Mesodermal cell (in vitro differentiated cells): ENCODE data around the gene KRTAP5-11.
"Not testable (repeated sequence)": the region's sequence is repeated elsewhere in the genome, so short reads cannot be mapped to it uniquely, and the experiment has no call there.

Experiments
- H3K27ac ChIP-seq: 2 replicates; pipeline ENCODE4 v1.7.0; 2013; ENCODE audit warnings: mild to moderate bottlenecking, low read depth, low read length, moderate library complexity; ENCODE audit not compliant: severe bottlenecking
- H3K36me3 ChIP-seq: 2 replicates; pipeline ENCODE4 v1.7.1; 2013; ENCODE audit warnings: mild to moderate bottlenecking, low read length, moderate library complexity; ENCODE audit not compliant: control insufficient read depth, insufficient read depth
- H3K4me1 ChIP-seq: one replicate; pipeline ENCODE4 v1.7.1; 2013; ENCODE audit warnings: mild to moderate bottlenecking, low read length; ENCODE audit not compliant: insufficient read depth, control insufficient read depth, poor library complexity, severe bottlenecking
- H3K4me3 ChIP-seq: 2 replicates; pipeline ENCODE4 v1.7.0; 2013; ENCODE audit warnings: low read length, control low read depth, mild to moderate bottlenecking; ENCODE audit not compliant: insufficient read depth, poor library complexity, severe bottlenecking; ENCODE audit errors: extremely low read depth
- H3K9me3 ChIP-seq: 2 replicates; pipeline ENCODE4 v1.7.1; 2013; ENCODE audit warnings: mild to moderate bottlenecking, low read length, moderate library complexity; ENCODE audit not compliant: control insufficient read depth
- WGBS, 2 experiments: methylation state at CpG; one replicate each; pipeline ENCODE4 v1.1.5; 2013; ENCODE audit warnings: missing lambda C conversion rate in 2 of 2; ENCODE audit not compliant: insufficient coverage in 2 of 2; 5-methylcytosine and 5-hydroxymethylcytosine counted together

Gene KRTAP5-11

GRCh38 chr11:71554996-71555395 lies 27.7 kb downstream of the KRTAP5-11 start:
- WGBS, 2 experiments = 84 to 98% methylated on average over 6 of the region's 6 CpGs
- Histone ChIP-seq H3K4me1 (no peaks in the 10 kb centered on the region), H3K4me3 (no peak overlapping the region), H3K27ac (no peak overlapping the region), H3K9me3 (no peaks in the 10 kb centered on the region), H3K36me3 (no peaks in the 10 kb centered on the region)

- peaks cover 2% of the 10 kb centered on the region for H3K9me3 ChIP-seq
- no peaks in the 10 kb centered on the region for H3K36me3 ChIP-seq
- no CpG with 5 or more reads among the region's 1 CpG for WGBS, 2 experiments
- H3K27ac ChIP-seq = no peak overlapping the region
- H3K4me1 ChIP-seq = no peaks in the 10 kb centered on the region
- no peak overlapping the region for H3K4me3 ChIP-seq
These were observed 31.0 kb downstream of the KRTAP5-11 start for GRCh38 chr11:71551711-71552110.

GRCh38 chr11:71548716-71549151 lies 33.9 kb downstream of the KRTAP5-11 start:
- Histone ChIP-seq H3K36me3 (no peaks in the 10 kb centered on the region), H3K4me1 (no peaks in the 10 kb centered on the region), H3K9me3 (peaks cover 4% of the 10 kb centered on the region), H3K27ac (no peak overlapping the region), H3K4me3 (no peak overlapping the region)
- WGBS, 2 experiments = 73 to 83% methylated on average over 5 of the region's 5 CpGs

GRCh38 chr11:71548120-71548519 lies 34.6 kb downstream of the KRTAP5-11 start, which contains the start of gene KRTAP5-9:
TSS of gene KRTAP5-9 (plus strand) at chr11:71548420. CDS start at chr11:71548658, 238 bp downstream.
- H3K36me3 ChIP-seq = no peaks in the 10 kb centered on the region
- H3K27ac ChIP-seq = no peak within 1 kb of the TSS
- H3K9me3 ChIP-seq = peaks cover 4% of the 10 kb centered on the region
- H3K4me1 ChIP-seq = no peaks in the 10 kb centered on the region
- H3K4me3 ChIP-seq = no peak within 1 kb of the TSS
- 89 to 96% methylated on average over 3 to 4 of the region's 5 CpGs for WGBS, 2 experiments

- Histone ChIP-seq H3K9me3 (peaks cover 4% of the 10 kb centered on the region), H3K4me3 (no peak overlapping the region), H3K27ac (no peak overlapping the region), H3K36me3 (no peaks in the 10 kb centered on the region), H3K4me1 (no peaks in the 10 kb centered on the region)
- WGBS, 2 experiments = 97 to 98% methylated on average over 6 to 8 of the region's 12 CpGs
These were observed 37.2 kb downstream of the KRTAP5-11 start for GRCh38 chr11:71545405-71545966.

GRCh38 chr11:71544525-71545214 lies 38.0 kb downstream of the KRTAP5-11 start:
- no peak overlapping the region for H3K27ac ChIP-seq
- 90% methylated on average over 1 of the region's 6 CpGs; no CpG with 5 or more reads in 1 of the 2 experiments for WGBS, 2 experiments
- H3K36me3 ChIP-seq = no peaks in the 10 kb centered on the region
- H3K9me3 ChIP-seq = peaks cover 4% of the 10 kb centered on the region
- no peak overlapping the region for H3K4me3 ChIP-seq
- H3K4me1 ChIP-seq = no peaks in the 10 kb centered on the region

- WGBS, 2 experiments = 86 to 89% methylated on average over 6 to 7 of the region's 8 CpGs
- H3K4me3 ChIP-seq = no peak overlapping the region
- H3K9me3 ChIP-seq = peaks cover 4% of the 10 kb centered on the region
- H3K36me3 ChIP-seq = no peaks in the 10 kb centered on the region
- H3K27ac ChIP-seq = no peak overlapping the region
- no peaks in the 10 kb centered on the region for H3K4me1 ChIP-seq
These were observed 38.8 kb downstream of the KRTAP5-11 start for GRCh38 chr11:71543866-71544265.

- Histone ChIP-seq H3K36me3 (no peaks in the 10 kb centered on the region), H3K9me3 (peaks cover 4% of the 10 kb centered on the region)
- WGBS, 2 experiments = 88 to 89% methylated on average over 15 of the region's 15 CpGs
These were observed 39.5 kb downstream of the KRTAP5-11 start for GRCh38 chr11:71542879-71543777.

GRCh38 chr11:71542382-71542781 lies 40.3 kb downstream of the KRTAP5-11 start:
- Histone ChIP-seq H3K4me1 (no peaks in the 10 kb centered on the region), H3K27ac (no peak overlapping the region), H3K36me3 (no peaks in the 10 kb centered on the region), H3K9me3 (peaks cover 4% of the 10 kb centered on the region), H3K4me3 (no peak overlapping the region)
- WGBS, 2 experiments = 93 to 99% methylated on average over 6 to 7 of the region's 7 CpGs

More at GRCh38 chr11:71542879-71543777, 39.5 kb downstream of the KRTAP5-11 start:
- no peak overlapping the region for H3K27ac ChIP-seq
- no peaks in the 10 kb centered on the region for H3K4me1 ChIP-seq
- H3K4me3 ChIP-seq = no peak overlapping the region

- 92% methylated on average over 7 to 8 of the region's 9 CpGs for WGBS, 2 experiments
These were observed 42.0 kb downstream of the KRTAP5-11 start for GRCh38 chr11:71540521-71541304.

More at GRCh38 chr11:71540521-71541304, 42.0 kb downstream of the KRTAP5-11 start:
- H3K27ac ChIP-seq, H3K4me3 ChIP-seq, H3K4me1 ChIP-seq, H3K36me3 ChIP-seq, H3K9me3 ChIP-seq: not testable (repeated sequence)
